K562 (cell line): ENCODE data around the gene CCDC148. TPM values are rescaled to one million over a fixed set of nuclear protein-coding genes. Genes with fewer than 3 reads are reported as not detected.

Experiments
- ATAC-seq: fragments of 200-7000 bp; cut with Tn5 transposase; 3 replicates; pipeline ENCODE4 v1.9.1; 2020; ENCODE audit warnings: moderate library complexity
- BruUV-seq: library from RNA; stranded (reverse); fragments of 400-500 nt; replicated peaks from 2 replicates; lab custom pipeline; 2021; lab: Mats Ljungman, UMichigan
- CTCF ChIA-PET: fragments of 300-600 bp; formaldehyde crosslinking; extraction: SDS; loops from one replicate; lab custom pipeline; 2021; ENCODE audit warnings: low intra/inter-chr PET ratio; lab: Yijun Ruan, JAX
- POLR2A ChIA-PET: fragments of 300-600, 350-650 bp; sonication (Branson Sonifier 250); formaldehyde crosslinking; extraction: SDS; loops from one replicate; lab custom pipeline; 2021; ENCODE audit warnings: antibody characterized with exemption, inconsistent platforms; lab: Yijun Ruan, JAX
- DNase-seq, 4 experiments: peaks; one replicate each; pipeline versions ENCODE4 v3.0.0 to v3.0.0-alpha.2; 2011 to 2018; ENCODE audit warnings: low spot score in 3 of 4, mixed read lengths in 3 of 4; ENCODE audit errors: extremely low read depth in 1 of 4
- FAIRE-seq: peaks from 2 replicates; lab custom pipeline; 2011; peaks lifted over from hg19 to GRCh38; lab: Jason Lieb, UNC
- H2AFZ ChIP-seq: 2 replicates; pipeline ENCODE4 v1.6.0; 2011; ENCODE audit warnings: low read depth, low read length, control low read depth, inconsistent platforms
- H3K27ac ChIP-seq: fragments of 200-600 bp; 3 replicates; pipeline ENCODE4 v1.8.0; 2011; ENCODE audit warnings: low read depth, mild to moderate bottlenecking, control low read depth, inconsistent platforms, low read length, moderate library complexity, mixed read lengths; ENCODE audit errors: extremely low read depth
- H3K27me3 ChIP-seq, 2 experiments: fragments of 300-600 bp in 1 of 2; 2 replicates in 1 of 2; 3 replicates in 1 of 2; pipeline versions ENCODE4 v1.6.0 to v1.8.0; 2011; ENCODE audit warnings: inconsistent platforms in 2 of 2, low read length in 2 of 2, mild to moderate bottlenecking in 1 of 2, mixed read lengths in 1 of 2, moderate library complexity in 1 of 2; ENCODE audit not compliant: control insufficient read depth in 2 of 2, insufficient read depth in 2 of 2
- H3K36me3 ChIP-seq: fragments of 300-600 bp; 3 replicates; pipeline ENCODE4 v1.8.0; 2011; ENCODE audit warnings: mild to moderate bottlenecking, low read length, inconsistent platforms; ENCODE audit not compliant: control insufficient read depth, insufficient read depth
- H3K4me1 ChIP-seq, 2 experiments: fragments of 200-600 bp in 1 of 2; replicated peaks in 1 of 2; 2 replicates in 1 of 2; 3 replicates in 1 of 2; pipeline versions ENCODE4 v1.5.1 to v1.8.0; 2011; ENCODE audit warnings: inconsistent platforms in 2 of 2, low read length in 2 of 2, mild to moderate bottlenecking in 1 of 2, mixed read lengths in 1 of 2, moderate library complexity in 1 of 2; ENCODE audit not compliant: control insufficient read depth in 2 of 2, insufficient read depth in 2 of 2
- H3K4me2 ChIP-seq: 2 replicates; pipeline ENCODE4 v1.6.1; 2011; ENCODE audit warnings: low read length, control low read depth, inconsistent platforms, mixed read lengths; ENCODE audit not compliant: insufficient read depth
- H3K4me3 ChIP-seq: fragments of 200-600 bp; sonication (generic), shearing (Covaris generic); 2 replicates; pipeline ENCODE4 v1.5.1; 2016; ENCODE audit warnings: control low read depth, inconsistent platforms
- H3K79me2 ChIP-seq: fragments of 200-600 bp; 3 replicates; pipeline ENCODE4 v1.8.0; 2011; ENCODE audit warnings: low read length, inconsistent platforms; ENCODE audit not compliant: control insufficient read depth, insufficient read depth
- H3K9ac ChIP-seq, 2 experiments: 2 replicates each; pipeline versions ENCODE4 v1.6.0 to v1.6.1; 2011; ENCODE audit warnings: low read depth in 2 of 2, low read length in 2 of 2, control low read depth in 1 of 2, inconsistent platforms in 1 of 2, mild to moderate bottlenecking in 1 of 2, mixed read lengths in 1 of 2; ENCODE audit not compliant: insufficient read depth in 1 of 2
- H3K9me1 ChIP-seq: one replicate; pipeline ENCODE4 v1.6.0; 2011; ENCODE audit warnings: inconsistent platforms, mild to moderate bottlenecking, low read length, moderate library complexity; ENCODE audit not compliant: control insufficient read depth, insufficient read depth
- H3K9me3 ChIP-seq: replicated peaks from 2 replicates; pipeline ENCODE4 v1.5.1; 2011; ENCODE audit warnings: low read depth, low read length, inconsistent platforms; ENCODE audit not compliant: control insufficient read depth, insufficient read depth
- H4K20me1 ChIP-seq: replicated peaks from 2 replicates; pipeline ENCODE4 v1.6.1; 2011; ENCODE audit warnings: low read length, inconsistent platforms, mixed read lengths; ENCODE audit not compliant: control insufficient read depth, insufficient read depth
- ATF2 ChIP-seq: sonication (generic); formaldehyde crosslinking; IDR thresholded peaks from 2 replicates; pipeline ENCODE4 v1.8.1; 2022; ENCODE audit warnings: missing genetic modification reagents
- BCL6 ChIP-seq: fragments of 250-450 bp; sonication (Bioruptor Pico); IDR thresholded peaks from 2 replicates; pipeline ENCODE4 v1.4.0; 2020
- CHD4 ChIP-seq: fragments of 200-600 bp; sonication (generic); IDR thresholded peaks from 3 replicates; pipeline ENCODE4 v1.6.1; 2012; ENCODE audit warnings: low read depth, mild to moderate bottlenecking, mixed read lengths, low read length, inconsistent platforms; ENCODE audit not compliant: insufficient read depth, insufficient replicate concordance, poor library complexity, severe bottlenecking
- CREB3L1 ChIP-seq: fragments of 450-650 bp; IDR thresholded peaks from 2 replicates; pipeline ENCODE4 v1.6.1; 2014; ENCODE audit warnings: low read depth, mild to moderate bottlenecking, moderate library complexity, borderline replicate concordance
- MBD1 ChIP-seq: fragments of 250-450 bp; sonication (Bioruptor Pico); IDR thresholded peaks from 2 replicates; pipeline ENCODE4 v1.8.0; 2022; ENCODE audit warnings: inconsistent platforms
- PML ChIP-seq: IDR thresholded peaks from 2 replicates; pipeline ENCODE4 v1.6.1; 2012; ENCODE audit warnings: low read length, inconsistent platforms
- PREB ChIP-seq: sonication (generic); formaldehyde crosslinking; IDR thresholded peaks from 2 replicates; pipeline ENCODE4 v1.8.1; 2023; ENCODE audit warnings: mild to moderate bottlenecking, missing genetic modification reagents
- ZBED1 ChIP-seq: IDR thresholded peaks from 2 replicates; pipeline ENCODE4 v1.6.1; 2014
- ZBTB2 ChIP-seq: fragments of 450-650 bp; IDR thresholded peaks from 2 replicates; pipeline ENCODE4 v1.6.1; 2016; ENCODE audit warnings: antibody characterized with exemption
- ZNF121 ChIP-seq: sonication (generic); formaldehyde crosslinking; conservative IDR thresholded peaks from 2 replicates; pipeline ENCODE4 v1.8.0; 2022; ENCODE audit warnings: missing genetic modification reagents
- ZNF695 ChIP-seq: fragments of 450-650 bp; formaldehyde crosslinking; IDR thresholded peaks from 2 replicates; pipeline ENCODE4 v1.4.0; 2020; ENCODE audit warnings: mild to moderate bottlenecking, moderate library complexity
- ZNF717 ChIP-seq: fragments of 250-450 bp; sonication (Bioruptor Pico); IDR thresholded peaks from 2 replicates; pipeline ENCODE4 v1.5.0; 2021
- WGBS: fragments of 100-300 bp; shearing (Covaris generic); methylation state at CpG from one replicate; pipeline ENCODE4 v1.1.6; 2016; ENCODE audit warnings: low coverage, mixed read lengths; ENCODE audit not compliant: insufficient coverage; ENCODE audit errors: missing lambda C conversion rate; 5-methylcytosine and 5-hydroxymethylcytosine counted together
- in situ Hi-C: fragments of 300-500 bp; cut with MboI; formaldehyde crosslinking; loops from 4 replicates; pipeline ENCODE4 v1.15.0; 2018; ENCODE audit warnings: inconsistent platforms, mixed read lengths
- intact Hi-C: fragments of 100-400 bp; cut with micrococcal nuclease; formaldehyde crosslinking; loops from 2 replicates; pipeline ENCODE4 v1.14.2; 2022
- polyA plus RNA-seq, 8 experiments: library from polyadenylated mRNA; depleted of rRNA in 4 of 8; stranded (reverse) in 5 of 8; unstranded in 3 of 8; fragments of >200 nt; fragmentation: Nextera tagmentation in 2 of 8; fragmentation: Illumina TruSeq in 1 of 8; extraction: Ambion mirVana in 2 of 8; extraction: Trizol in 1 of 8; gene quantifications; 2 replicates each; pipeline versions ENCODE4 v1.2.1 to v1.2.3, GENCODE V29; 2011 to 2014; ENCODE audit warnings: inconsistent platforms in 1 of 8, missing spikeins in 1 of 8
- total RNA-seq, 7 experiments: library from RNA; depleted of rRNA in 6 of 7; stranded (reverse); fragments of >200 nt in 6 of 7; fragmentation: Illumina TruSeq in 2 of 7; extraction: Trizol in 2 of 7; gene quantifications; 2 replicates each; pipeline versions ENCODE4 v1.2.1 to v1.2.3, GENCODE V29; 2011 to 2021; ENCODE audit warnings: low replicate concordance in 1 of 7

The CCDC148 gene
- total and polyA plus RNA-seq, 9 of the 15 experiments (the other 6 are each of a cell fraction or from before 2014, with no cell fraction given) = 0.10 to 1.4 (median 0.65) TPM

- H2AFZ ChIP-seq = no peak overlapping the region
- ChIA-PET CTCF (interaction anchor here (0.6 kb wide), 1 partner anchor 252 kb away, joined by 3 read pairs; no protein-coding TSS in a partner anchor), POLR2A (interaction anchor here (1.0 kb wide), 2 partner anchors 9 to 29 kb away, joined by 3 read pairs; no protein-coding TSS in a partner anchor)
- peaks cover 7% of the 10 kb centered on the region for H4K20me1 ChIP-seq
- ATAC-seq = no peak
- H3K79me2 ChIP-seq = peaks cover 77% of the 10 kb centered on the region
- H3K4me3 ChIP-seq = no peak overlapping the region
- peaks cover 4% of the 10 kb centered on the region; the same call in 2 of the 3 replicates for H3K36me3 ChIP-seq
- in situ Hi-C loops (no loop called here), intact Hi-C loops (no loop called here)
- H3K4me1 ChIP-seq = peaks cover 7 to 26% of the 10 kb centered on the region in 2 experiments; a peak in 4 of 5 replicates
- H3K9ac ChIP-seq = no peak overlapping the region
- no peaks in the 10 kb centered on the region for H3K9me3 ChIP-seq
- no peak overlapping the region for H3K27ac ChIP-seq
- WGBS = 93% methylated on average over 2 of the region's 2 CpGs
- DNase-seq = no peak
- H3K9me1 ChIP-seq = peaks cover 7% of the 10 kb centered on the region
- no peak overlapping the region for H3K4me2 ChIP-seq
- no peak for FAIRE-seq
- no peaks in the 10 kb centered on the region for H3K27me3 ChIP-seq
- TF ChIP-seq BCL6 (CRISPR knock-in tag) = no peak
- no peak for TF ChIP-seq CHD4
- no peak for TF ChIP-seq ATF2 (CRISPR knock-in tag)
- TF ChIP-seq ZNF717 (CRISPR knock-in tag) = no peak
- no peak for TF ChIP-seq ZBED1
- no peak for TF ChIP-seq ZBTB2
- no peak for TF ChIP-seq MBD1 (CRISPR knock-in tag)
- TF ChIP-seq PREB (CRISPR knock-in tag) = no peak
- no peak for TF ChIP-seq ZNF695 (CRISPR knock-in tag)
- TF ChIP-seq ZNF121 = no peak
- no peak for TF ChIP-seq PML
- TF ChIP-seq CREB3L1 = no peak
- BruUV-seq = no TSS peak
Observed at GRCh38 chr2:158500333-158500732, 43.8 kb upstream of the CCDC148 start.
